Muscle of arm (tissue), 14 donors: Measurements from ENCODE around the gene PIK3R6. TPM values are rescaled to one million over a fixed set of nuclear protein-coding genes. Genes with fewer than 3 reads are reported as not detected.

Experiments
- DNase-seq: peaks from one replicate; pipeline ENCODE4 v3.0.0-alpha.2; 2013
- long read RNA-seq, 11 donors: transcript quantifications; one replicate each; lab custom pipeline, GENCODE V29; 2026
- polyA plus RNA-seq, 12 donors: library from polyadenylated mRNA; unstranded; fragments of 120-200 nt; gene quantifications; one replicate each; pipeline ENCODE4 v1.2.1, GENCODE V29; 2013; ENCODE audit not compliant: insufficient read length in 12 of 12

PIK3R6 gene
- polyA plus RNA-seq, result 1 to 10 TPM in 11 of 12 donors, not detected in 1; 3.0 to 5.8 (median 4.1) TPM
- long read RNA-seq, donor 1, result 0 reads
- long read RNA-seq, donor 2, result 0 reads
- long read RNA-seq, donor 3, result 0 reads
- long read RNA-seq, donor 4, result 0 reads
- long read RNA-seq, donor 5, result 0 reads
- long read RNA-seq, donor 6, result 0 reads
- long read RNA-seq, donor 7, result 0 reads
- long read RNA-seq, donor 8, result 0 reads
- long read RNA-seq, donor 9, result 0 reads
- long read RNA-seq, donor 10, result 0 reads
- long read RNA-seq, donor 11, result 0 reads

GRCh38 chr17:8867361-8867981 is at the start of gene PIK3R6:
PIK3R6 (minus strand) TSS chr17:8867674; CDS start chr17:8849794, 17,880 bp downstream.
- DNase-seq, result no peak

DNA sequence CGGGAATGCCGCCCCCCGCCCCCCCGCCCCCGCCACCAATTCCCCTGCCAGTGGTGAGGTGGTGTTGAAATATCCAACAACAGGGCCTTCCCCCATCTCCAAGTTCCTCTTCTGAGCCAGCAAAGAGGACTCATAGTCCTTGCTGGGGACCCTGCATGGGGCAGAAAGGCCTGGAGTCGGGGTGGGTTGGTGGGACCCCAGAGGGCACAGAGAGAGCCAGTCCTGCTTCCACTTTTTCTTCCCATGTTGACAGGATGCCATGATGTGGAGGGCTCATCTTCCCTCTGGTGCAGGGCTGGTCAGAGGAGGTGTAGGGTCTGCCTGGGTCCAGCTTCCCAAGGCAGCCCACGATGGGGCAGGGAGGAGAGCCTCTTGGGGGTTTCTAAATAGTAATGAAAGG is 49.0 kb upstream of the PIK3R6 start:
- no peak for DNase-seq

- no peak for DNase-seq
These were observed 47.1 kb upstream of the PIK3R6 start for GRCh38 chr17:8914554-8914953.

- DNase-seq, result no peak
These were observed 46.4 kb upstream of the PIK3R6 start for GRCh38 chr17:8913879-8914278.

DNA sequence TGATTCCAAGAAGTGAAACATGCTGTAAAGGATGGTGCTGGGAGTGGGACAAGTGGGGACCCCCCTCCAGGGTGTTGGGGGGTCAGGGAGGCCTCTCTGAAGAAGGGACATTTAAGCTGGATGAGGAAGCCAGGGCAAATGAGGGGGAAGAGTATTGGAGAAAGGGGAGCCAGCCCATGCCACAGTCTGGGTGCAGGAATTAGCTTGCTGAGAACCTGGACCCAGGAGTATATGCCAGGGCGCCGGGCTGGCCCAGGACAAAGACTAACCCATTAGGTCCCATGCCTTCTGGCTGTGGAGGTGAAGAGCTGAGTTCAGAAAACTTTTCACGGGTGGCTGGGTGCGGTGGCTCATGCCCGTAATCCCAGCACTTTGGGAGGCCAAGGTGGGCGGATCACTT is 45.6 kb upstream of the PIK3R6 start:
- no peak for DNase-seq

GRCh38 chr17:8912084-8912981 is 44.9 kb upstream of the PIK3R6 start:
- DNase-seq, result no peak

DNA sequence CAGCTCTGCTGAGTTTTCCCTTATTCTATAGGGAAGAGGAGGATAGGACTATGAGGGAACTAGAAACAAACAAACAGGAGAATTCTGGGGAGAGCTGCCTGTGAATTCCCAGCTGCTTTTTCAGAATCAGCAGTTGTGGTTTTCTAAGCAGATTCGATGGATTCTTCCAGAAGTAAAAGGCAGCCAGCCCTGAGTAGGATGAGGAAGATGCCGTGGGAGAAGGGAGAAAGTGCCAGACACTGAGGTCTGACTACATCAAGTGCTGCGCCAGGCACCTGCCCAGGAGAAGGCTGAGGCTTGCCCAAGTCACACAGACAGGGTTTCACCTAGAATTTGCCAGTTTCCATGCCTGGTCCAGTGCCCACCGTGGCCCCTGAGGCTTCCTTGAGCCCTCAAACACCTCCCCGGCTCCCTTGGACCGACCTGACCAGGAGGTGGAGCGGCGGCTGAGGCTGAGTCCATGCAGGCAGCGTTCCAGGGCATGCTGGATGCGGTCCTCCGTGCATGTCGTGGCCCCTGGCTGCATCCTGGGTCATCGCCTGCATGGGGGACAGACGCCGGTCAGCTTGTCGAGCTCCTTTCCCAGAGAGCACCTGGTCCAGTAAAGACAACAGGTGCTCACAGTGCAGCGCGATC is 43.6 kb upstream of the PIK3R6 start:
- no peak for DNase-seq

DNA sequence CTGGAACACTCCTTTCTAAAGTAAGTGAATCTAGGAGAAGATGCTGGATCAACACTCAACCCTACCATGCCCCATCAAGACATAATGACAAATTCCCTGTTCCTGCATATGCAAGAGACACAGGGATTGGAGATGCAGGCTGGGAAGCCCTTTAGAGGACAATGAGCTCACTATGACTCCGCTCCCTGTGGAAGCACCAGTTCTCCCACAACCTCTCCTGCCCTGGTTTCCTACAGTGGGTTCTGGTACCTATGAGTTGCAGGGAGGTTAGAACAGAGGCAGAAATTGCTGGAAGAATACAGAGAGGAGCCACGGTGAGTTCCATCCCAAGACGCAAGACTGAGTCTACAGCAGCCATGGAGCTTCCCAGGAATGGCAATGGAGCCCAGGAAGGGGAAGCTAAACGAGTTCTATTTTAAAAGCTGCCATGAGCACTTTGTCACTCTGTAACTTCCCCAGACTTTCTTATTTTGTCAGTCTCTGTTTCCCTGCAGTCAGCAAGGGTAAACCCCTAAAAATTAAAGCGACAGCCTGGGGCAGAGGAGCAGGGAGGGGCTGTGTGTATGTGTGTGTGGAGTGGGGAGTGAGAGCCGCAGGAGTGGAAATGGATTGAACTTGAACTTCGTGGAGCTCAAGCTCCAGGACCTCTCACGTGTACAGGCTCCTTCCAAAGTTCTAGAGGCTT is 42.3 kb upstream of the PIK3R6 start:
- DNase-seq, result no peak

DNA sequence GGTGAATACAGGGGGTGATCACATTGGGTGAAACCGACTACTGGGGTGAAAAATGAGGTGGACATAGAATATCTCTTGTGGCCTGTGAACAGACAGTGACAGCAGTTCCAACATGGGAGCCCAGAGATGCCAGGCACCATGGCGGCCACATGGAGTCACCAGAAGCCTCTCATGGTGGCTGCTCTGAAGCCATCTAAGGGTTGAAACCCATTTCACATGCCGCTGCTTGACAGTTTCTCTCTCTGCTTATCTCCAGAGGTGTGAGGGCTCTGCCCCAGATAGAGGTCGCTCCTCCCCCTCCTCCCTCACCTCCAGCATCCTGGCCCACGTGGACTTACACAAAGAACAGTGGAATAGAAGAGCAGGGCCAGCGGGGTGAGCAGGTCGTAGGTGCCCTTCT is 37.9 kb upstream of the PIK3R6 start:
- no peak for DNase-seq

DNA sequence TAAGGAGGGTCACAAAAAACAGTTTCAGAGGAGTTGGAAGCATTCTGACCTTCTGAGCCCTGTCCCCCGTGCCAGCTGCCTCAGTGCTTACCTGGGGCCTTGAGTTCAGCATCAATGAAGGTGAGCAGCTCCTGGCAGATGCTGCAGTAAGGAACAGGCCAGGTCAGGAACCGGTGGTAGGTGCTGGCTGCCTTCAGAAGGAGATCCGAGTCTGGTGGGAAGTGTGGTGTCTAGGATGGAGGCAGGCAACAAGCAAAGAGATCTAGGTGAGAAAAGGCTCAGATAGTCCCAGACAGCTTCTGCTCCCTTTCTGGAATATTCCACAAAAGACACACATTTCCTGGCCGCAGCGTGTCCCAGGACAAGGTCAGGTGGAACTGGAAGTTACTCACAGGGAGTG is 37.2 kb upstream of the PIK3R6 start:
- DNase-seq, result no peak

GRCh38 chr17:8904201-8904600 is 36.7 kb upstream of the PIK3R6 start:
- no peak for DNase-seq

DNA sequence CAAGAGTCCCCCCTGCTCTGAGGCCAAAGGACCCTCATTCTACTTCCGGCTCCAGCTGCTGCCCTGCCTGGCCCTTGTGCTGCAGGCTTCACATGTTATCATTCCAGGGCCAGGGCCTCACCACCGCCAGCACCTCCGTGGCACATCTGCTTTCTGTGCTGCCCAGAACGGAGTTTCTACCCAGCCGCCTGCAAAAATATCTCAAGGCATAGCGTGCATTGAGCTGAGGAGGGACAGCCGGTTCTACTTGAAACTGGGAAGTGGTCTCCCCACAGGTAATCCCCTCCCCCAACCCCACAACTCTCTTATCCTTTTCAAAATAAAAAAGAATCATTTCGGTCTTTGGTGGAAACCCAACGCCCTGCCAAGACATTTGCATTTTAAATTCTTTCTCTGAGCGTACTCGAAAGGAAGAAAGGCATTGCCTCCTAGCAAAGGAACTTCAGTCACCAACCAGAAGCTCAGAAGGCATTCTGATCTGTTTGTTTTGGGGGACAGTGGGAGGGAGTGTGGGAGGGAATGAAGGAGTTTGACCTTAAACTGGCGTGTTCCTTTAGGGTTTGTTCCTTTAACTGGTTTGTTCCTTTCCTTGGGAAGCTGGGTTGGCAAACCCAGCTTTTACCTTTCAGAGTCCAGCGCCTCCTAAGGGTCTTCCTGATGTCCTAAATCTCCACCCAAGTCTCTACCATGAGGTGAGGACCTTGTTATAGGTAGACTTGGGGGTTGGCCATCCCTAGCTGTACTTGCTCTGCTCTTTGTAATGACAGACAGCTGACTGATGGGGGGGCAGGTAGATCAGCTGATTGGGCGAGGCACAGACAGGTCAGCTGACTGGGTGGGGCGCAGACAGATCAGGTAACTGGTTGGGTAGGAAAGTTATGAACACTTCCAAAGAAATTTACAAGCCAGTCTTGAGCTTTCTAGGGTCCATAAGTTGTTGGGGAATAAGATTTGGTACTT is 33.4 kb upstream of the PIK3R6 start:
- no peak for DNase-seq

- no peak for DNase-seq
These were observed 32.7 kb upstream of the PIK3R6 start for GRCh38 chr17:8900207-8900606.

- no peak for DNase-seq
These were observed 31.2 kb upstream of the PIK3R6 start for GRCh38 chr17:8898636-8899035.

DNA sequence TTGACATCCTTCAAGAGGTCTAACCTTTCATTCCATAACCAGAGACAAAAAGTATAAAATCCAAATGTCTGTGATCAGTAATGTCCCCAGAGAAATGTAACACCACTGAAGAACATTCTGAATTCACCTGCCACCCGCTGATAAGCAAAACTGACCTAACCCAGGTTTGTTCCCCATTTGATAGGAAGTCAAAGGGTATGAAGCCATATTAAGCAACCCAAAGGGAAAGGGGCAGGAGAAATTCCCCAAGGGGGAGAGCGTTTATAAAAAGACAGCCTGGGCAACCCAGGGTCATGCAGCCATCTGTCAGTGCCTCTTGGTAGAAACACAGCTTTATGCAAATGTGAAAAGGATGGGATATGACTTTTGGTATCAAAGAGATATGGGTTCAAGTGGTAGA is 30.7 kb upstream of the PIK3R6 start:
- DNase-seq, result no peak

DNA sequence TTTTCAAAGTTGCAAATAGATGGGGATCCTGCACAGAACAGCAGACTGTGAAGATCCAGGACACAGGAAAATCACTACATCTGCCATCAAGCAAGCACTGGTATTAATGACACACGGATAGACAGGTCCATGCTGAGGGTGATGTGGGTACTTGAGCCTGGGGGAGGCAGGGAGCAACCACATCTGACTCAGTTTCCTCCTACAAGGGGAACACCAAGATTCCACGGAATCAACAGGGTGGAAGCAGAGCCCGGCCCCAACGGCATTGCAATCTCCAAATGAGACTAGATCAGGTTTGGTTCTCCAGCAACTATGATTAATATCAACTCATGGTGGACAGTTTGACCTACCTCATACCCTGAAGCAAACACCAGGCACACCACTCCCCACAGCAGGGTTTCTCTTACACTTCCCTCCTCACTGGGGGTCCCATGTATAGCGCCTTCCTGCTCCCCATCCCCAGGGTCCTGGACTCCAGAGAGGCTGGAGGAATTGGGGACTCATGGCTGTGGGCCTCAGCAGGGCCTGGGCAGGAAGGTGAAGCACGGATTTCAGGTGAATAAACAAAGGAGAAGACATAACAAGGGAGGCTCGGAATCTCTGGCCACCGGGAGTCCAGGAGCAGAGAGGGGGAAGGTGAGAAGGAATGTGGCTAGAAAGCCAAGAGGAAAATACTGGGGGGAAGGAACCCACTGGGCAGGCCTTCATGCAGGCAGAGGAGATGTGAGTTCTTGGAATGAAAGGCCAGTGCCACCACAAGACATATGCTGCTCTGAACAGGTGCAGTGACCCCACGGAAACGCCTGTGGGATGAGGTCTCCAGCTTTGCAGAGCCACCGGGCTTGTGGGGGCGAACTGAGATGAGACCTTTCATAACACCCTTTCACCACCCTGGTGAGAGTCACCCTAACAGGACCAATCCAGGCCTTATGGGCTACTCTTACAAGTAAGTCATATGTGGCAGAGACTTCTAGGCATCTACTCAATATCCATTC is 29.5 kb upstream of the PIK3R6 start:
- DNase-seq, result no peak

- DNase-seq, result no peak
These were observed 28.6 kb upstream of the PIK3R6 start for GRCh38 chr17:8896087-8896486.

DNA sequence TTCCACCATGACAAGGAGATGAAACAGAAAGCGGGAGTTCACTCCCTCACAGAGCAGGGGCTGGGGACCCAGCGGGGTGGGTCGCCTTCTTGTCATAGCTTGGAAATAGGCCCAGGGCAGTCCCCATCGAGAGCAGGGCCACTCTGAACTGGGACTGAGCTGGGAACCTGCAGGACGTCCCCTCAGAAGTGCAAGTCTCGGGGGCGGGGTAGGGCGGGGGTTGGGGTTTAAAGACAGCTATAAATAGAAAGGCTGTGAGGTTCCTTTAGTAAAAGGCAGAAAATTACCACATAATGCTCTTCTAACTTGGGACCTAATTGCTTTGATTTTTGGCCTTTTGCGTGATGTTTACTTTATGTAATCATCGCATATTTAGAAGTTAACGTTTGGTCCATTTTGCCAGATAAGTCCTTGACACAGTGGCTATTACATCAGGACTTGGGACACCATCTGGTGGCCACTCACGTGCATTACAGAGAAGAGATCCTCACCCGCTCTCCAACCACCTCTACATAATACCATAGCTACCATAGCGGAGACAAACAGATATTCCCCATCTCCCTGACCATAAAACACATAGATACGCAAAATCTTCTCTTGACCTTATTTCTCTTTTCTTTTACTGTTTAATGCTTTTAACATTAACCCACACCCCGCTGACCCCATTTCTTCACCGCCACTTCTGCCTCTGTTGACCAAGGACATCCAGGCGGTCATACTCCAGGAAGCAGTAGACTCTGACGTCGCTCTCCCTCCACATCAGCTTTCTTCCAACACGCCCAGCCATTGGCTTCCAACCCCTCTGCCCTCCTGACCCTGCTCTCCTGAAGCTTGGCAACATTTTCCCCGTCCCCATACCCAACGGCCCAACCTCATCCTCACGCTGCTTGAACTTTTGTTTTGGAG is 27.5 kb upstream of the PIK3R6 start:
- peak; percentile 74 for DNase-seq
